HG02870 (cell line): ENCODE results near the gene RBM22.
A peak's percentile ranks its signal among the peaks of the same experiment; 100 is the strongest.

Experiments
- ATAC-seq: cut with Tn5 transposase; IDR thresholded peaks from one replicate; pipeline ENCODE4 v1.9.1; 2021; ENCODE audit warnings: mild to moderate bottlenecking, moderate library complexity; ENCODE audit not compliant: unreplicated experiment

Gene RBM22

DNA sequence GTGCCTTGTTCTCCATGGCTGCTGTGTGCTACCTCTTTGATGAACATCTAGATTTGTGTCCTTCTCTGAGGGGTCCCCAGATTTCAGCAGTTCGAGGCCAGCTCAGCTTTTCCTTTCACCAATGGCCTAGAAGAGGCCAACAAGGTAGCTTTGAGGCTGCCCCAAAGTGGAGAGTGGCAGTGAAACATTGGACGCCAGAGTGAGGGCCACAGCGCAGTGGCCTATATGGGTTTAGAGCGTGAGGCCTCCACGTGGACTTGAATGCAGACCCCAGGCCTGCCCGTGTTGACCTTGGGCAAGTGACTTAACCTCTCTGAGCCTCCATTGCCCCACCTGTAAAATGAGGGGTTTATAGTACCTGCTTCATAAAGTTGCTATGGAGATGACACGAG, 28.0 kb downstream of the RBM22 start:
- no peak for ATAC-seq

DNA sequence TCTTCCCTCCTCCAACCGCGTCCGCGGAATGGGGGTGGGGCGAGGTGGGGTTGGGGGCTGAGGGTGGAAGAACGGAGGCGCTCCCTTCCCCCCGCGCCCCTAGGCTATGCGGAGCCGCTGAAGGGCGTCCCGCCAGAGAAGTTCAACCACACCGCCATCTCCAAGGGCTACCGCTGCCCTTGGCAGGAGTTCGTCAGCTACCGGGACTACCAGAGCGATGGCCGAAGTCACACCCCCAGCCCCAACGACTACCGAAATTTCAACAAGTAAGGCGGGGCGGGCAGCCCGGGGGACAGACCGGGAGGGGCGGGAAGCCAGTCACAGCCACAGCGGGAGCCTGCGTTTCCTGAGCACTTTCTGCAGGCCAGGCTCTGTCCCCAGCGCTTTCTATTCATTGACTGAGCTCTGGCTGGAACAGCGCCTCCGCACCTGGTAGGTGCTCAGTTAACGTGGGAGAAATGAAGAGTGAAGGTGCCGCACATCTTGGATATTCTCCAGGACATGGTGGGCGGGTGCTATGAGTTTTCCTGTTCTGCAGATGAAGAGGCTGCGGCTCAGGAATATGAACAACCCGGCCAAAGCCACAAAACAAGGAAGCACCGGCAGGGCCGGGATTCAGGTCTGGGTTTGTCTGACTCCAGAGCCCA, 28.5 kb downstream of the RBM22 start:
- ATAC-seq, result no peak

DNA sequence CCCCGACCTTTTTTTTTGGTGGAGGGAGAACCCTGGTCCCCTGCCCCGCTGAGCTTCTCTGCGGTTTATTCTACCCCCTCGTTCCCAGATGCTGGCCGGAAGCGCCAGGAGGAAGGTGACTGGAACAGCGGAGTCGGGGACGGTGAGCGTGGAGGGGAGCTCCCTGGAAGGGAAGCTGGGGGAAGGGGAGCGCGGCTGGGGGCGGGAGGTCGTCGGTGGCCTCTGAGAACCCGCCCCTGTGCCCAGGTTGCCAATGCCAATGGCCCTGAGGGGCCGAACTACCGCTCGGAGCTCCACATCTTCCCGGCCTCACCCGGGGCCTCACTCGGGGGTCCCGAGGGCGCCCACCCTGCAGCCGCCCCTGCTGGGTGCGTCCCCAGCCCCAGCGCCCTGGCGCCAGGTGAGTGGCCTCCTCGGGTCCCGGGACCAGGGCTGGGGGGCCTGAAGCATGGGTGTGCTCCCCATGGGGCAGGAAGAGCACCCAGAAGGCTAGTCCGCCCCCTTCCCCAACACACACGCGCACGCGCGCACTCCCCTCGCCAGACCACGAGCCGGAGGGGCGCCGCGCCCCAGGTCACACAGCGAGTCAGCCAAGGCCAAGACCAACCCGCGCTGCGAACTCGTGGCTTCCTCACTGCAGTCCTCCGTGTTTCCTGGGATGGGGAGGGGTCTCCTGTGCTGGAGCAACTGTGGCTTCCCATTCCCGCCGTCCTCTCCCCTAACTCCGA, 29.2 kb downstream of the RBM22 start:
- no peak for ATAC-seq

DNA sequence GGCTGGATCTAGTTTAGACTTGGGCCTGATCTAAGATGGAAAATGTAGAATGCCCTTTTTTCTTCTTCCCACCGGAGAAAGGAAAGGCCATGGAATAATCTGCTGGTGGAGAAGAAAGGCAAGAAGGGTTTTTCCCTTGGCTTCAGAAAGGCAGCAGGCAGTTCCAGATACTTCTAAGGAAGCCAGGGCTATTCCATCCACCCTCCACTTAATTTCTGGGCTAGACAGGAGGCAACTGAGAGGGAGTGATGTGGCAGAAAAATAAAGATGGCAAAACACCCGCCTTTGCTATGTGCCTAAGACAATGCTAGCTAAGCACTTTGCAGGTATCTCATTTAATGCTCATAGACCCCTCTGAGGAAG, 29.9 kb downstream of the RBM22 start:
- no peak for ATAC-seq

DNA sequence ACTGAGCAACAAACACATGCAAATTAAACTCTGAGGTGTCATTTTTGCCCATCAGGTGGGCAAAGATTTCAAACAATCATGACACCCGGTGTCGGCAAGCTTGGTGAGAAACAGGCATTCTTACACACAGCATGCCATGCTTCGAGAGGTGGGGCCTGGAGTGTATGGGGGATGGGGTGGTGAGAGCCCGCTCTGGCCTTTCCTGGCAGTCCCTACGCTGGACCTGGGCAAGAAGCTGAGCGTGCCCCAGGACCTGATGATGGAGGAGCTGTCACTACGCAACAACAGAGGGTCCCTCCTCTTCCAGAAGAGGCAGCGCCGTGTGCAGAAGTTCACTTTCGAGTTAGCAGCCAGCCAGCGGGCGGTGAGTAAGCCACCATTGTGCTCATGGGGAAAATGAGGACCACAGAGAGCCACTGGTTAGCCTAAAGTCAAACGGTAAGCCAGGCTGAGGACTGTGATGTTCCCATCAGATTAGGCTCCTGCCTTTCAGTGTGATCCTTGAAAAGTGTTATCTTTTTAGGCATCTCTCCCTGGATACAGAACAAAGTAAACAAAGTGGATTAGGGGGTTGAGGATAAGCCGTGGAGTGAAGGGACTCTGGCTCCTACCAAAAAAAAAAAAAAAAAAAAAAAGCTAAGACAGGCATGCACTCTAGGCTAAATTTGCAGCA, 30.5 kb downstream of the RBM22 start:
- no peak for ATAC-seq

DNA sequence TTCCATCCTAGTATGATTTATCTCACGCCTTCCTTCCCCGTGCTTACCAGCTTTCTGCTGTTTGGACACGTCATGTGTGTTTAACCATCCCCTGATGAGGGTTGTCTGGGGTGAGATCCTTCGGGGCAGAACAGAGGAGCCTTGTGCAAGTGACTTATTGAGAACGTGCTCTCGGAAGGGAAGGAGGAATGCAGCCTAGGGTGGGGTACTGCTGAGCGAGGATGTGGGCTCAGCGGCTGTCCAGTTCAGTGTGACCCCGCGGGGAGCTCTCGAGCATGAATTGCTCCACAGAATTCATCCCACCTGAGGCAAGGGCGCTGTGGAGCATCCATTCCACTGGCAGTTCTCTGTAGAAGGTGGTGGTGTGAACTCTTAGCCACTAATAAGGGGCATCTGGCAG, 35.8 kb downstream of the RBM22 start:
- no peak for ATAC-seq

DNA sequence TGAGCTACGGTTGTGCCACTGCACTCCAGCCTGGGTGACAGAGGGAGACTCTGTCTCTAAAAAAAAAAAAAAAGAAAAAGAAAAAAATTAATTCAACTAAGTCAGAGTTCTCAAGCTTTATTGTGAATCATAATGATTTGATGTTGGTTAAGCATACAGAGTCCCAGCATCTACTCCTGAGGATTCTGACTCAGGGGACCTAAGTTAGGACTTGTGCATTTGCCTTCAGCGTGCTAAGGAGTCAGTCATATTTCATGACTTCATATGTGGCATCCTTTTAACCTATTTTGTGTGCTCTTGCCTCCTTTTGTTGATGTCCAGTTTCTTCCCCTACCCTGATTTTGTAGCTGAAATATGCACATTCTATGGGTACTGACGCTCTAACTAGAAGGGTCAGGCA, 36.9 kb downstream of the RBM22 start:
- ATAC-seq, result no peak

DNA sequence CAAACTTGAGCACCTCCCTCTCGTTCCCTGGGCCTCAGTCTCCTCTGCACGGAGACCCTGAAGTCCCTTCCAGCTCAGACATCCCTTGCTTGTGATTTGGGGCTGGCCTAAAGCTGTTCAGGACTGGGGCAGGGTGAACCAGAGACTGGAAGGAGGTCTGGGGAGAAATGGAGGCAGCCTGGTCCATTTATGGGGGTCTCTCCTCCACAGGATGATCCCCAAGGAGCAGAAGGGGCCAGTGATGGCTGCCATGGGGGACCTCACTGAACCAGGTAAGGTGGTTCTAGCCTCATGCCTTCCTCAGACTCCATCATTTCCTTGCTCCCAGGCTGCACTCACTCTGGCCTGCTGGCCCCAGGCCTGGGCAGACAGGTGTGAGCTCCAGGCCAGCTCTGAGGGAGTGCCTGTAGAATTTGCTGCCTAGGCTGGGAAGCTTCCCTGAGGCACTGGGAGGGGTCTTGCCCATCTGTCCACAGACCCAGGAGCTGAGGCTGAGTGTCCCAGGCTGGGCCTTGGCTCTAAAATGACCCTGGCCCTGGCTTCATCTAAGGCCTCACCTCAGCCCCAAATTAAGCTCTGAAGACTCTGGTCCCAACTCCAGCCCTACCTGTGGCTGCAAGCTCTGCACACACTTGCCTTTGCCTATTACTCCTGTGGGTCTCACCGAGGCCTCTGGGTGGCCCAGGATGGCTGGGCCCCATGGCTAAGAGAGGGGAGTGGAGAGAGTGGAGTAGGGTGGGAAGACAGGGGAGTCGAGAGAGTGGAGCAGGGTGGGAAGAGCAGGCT, 37.9 kb downstream of the RBM22 start:
- no peak for ATAC-seq

DNA sequence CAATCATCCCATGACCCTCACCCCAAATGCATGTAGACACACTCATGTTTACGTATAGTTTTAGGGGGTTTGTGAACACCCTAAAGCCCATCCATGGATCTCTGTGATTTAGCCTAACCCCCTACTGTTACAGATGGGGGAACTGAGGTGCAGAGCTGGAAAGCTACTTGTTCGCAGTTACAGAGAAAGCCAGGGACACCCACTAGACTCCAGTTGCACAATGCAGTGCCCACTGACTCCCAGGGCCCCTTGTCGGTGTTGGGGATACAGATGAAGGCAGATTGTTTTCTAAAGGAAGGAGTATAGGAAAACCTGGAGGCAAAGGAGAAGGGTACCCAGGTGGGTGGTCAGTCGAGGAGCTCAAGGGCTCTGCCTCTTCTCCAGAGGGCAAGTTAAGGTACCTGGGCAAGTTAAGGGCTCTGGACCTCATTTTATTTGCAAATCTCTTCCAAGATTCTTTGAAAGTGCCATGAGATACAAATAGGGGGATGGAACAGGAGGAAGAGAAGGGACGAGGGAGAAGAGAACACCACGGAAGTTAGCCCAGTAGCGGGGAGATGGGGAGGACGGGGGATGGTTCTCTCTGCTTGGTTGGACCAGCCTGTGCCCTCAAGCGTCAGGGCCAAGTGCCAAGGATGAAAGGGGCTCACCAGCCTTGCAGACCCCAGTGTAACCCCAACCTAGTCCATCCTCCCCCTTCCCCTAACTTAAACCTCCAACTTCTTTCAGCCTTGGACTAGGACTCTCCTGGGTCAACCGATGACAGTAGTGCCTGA, 38.9 kb downstream of the RBM22 start:
- ATAC-seq, result no peak

DNA sequence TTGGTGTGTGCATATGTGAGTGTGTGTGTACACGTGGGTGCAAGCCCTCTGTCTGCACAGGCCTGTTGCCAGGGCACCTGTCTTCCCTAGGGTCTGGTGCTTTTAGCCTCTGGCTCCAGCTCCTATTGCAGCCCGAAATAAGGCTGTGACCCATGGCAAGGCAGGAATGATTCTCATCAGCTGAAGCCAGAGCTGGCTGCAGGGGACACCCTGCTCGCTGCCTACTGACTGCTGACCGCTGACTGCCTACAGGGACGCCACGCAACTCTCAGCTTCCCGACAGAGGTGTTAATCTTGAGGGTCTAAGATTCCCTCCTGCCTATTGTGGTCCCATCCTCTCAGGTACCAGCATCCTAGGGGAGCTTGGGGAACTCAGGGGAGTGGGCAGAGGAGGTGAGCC, 39.8 kb downstream of the RBM22 start, which contains the start of gene MYOZ3:
TSS of gene MYOZ3 (plus strand) at position 166 of the 400 bp plus-strand sequence. CDS start 1,691 bp downstream, outside the sequence.
- ATAC-seq, result no peak

DNA sequence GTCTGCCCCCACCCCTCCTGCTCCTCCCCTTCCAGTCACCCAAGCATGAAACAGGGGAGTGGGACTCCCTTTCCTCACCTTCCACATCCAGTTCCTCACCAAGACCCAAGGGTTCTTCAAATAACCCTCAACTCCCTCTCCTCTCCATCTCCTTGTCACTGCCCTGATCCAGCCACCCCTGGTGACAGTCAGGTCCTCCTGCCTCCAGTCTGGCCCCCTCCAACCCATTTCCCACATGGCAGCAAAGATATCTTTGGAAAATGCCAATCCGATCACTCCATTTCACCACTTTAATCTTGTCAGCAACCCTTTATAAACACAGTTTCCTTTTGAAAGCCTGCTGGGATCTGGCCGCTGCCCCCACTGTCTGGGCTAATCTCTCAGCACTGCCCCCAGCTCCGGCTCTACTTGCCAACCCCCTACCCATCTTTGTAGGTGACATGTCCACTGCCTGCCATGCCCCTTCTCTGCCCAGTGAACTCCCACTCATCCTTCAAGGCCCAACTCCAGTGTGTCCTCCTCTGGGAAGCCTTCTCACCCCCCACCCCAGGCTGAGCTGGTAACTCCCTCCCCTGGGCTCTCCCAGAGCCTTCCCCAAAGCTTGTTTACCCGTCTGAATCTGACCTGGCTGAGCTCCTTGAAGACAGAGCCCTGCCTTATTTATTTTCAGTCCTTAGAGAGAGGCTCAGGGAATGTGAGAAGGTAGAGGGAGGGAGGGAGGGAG, 40.6 kb downstream of the RBM22 start:
- no peak for ATAC-seq

DNA sequence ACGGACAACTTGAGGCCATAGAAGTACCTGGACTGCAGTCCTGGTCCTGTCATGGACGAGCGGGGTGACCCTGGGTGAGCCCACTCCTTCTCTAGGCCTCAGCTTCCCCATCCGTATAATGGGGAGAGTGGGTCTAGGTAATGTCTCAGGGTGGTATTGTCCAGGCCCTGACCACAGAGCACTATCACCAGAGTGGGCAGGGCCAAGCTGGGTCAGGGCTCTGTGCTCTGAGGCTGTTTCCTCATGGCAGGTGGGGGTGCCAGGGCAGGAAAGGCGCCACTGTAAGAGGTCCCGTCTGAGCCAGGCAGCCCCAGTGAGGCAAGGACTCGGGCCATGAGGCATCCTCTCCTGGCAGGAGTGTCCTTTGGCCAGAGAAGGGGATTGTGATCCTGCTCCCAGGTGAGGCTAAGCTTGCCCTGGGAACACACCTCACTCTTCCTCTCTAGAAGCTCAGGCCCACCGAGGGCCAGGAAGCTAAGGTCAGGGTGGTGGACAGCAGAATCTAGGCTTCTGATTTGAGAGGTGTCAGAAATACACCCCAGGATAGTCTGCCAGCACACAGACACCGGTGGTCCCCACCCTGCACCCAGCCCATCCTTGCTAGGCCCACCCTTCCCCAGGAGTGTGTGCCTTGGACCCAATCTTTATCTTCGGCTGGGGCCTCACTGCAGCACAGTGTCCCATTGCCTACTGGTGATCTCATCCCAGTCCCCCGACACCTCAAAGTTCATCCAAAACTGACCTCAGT, 41.3 kb downstream of the RBM22 start:
- no peak for ATAC-seq

DNA sequence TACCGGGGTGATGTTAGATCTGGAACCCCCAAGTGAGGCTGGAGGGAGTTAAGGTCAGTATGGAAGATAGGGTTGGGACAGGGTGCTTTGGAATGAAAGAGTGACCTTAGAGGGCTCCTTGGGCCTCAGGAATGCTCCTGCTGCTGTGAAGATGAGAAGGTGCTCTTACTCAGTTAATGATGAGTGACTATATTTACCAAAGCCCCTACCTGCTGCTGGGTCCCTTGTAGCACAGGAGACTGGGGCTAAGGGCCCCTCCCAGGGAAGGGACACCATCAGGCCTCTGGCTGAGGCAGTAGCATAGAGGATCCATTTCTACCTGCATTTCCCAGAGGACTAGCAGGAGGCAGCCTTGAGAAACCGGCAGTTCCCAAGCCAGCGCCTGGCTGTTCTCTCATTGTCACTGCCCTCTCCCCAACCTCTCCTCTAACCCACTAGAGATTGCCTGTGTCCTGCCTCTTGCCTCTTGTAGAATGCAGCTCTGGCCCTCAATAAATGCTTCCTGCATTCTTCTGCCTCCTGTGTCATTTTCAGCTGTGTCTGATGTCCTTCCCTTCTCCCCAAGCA, 42.1 kb downstream of the RBM22 start:
- ATAC-seq, result no peak

DNA sequence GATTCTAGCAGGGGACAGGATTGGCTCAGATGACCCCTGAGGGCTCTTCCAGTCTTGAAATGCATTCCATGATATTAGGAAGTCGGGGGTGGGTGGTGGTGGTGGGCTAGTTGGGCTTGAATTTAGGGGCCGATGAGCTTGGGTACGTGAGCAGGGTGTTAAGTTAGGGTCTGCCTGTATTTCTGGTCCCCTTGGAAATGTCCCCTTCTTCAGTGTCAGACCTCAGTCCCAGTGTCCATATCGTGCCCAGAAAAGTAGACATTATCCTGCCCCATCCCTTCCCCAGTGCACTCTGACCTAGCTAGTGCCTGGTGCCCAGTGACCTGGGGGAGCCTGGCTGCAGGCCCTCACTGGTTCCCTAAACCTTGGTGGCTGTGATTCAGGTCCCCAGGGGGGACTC, 42.7 kb downstream of the RBM22 start:
- no peak for ATAC-seq

DNA sequence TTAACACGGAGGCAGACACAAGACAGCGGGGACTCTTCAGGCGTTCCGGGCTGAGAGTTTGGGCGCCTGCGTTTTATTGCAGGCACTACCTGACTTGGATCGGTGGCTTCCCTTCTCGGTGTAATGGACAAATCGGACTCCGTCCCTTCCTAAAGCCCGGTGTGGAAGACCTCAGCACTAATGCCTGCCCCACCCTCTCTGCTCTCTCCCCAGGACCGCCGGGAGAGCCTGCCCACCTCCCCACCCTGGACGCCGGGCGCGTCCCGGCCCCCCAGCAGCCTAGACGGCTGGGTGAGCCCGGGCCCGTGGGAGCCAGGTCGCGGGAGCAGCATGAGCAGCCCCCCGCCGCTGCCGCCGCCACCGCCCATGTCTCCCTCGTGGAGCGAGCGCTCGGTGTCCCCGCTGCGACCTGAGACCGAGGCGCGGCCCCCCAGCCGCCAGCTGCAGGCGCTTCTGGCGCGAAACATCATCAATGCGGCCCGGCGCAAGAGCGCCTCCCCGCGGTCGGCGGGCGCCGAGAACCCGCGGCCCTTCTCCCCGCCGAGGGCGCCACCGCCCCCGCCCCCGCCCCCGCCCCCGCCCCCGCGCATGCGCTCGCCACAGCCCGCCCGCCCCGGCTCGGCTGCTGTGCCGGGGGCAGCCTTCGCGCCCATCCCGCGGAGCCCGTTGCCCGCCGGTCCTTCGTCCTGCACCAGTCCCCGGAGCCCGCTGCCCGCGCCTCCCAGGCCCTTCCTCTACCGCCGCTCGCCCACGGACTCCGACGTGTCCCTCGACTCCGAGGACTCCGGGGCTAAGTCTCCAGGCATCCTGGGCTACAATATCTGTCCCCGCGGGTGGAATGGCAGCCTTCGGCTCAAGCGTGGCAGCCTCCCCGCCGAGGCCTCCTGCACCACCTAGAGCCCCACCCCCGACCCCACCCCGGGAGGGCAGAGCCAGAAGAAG, 44.4 kb downstream of the RBM22 start:
- ATAC-seq, result peak; percentile 52

DNA sequence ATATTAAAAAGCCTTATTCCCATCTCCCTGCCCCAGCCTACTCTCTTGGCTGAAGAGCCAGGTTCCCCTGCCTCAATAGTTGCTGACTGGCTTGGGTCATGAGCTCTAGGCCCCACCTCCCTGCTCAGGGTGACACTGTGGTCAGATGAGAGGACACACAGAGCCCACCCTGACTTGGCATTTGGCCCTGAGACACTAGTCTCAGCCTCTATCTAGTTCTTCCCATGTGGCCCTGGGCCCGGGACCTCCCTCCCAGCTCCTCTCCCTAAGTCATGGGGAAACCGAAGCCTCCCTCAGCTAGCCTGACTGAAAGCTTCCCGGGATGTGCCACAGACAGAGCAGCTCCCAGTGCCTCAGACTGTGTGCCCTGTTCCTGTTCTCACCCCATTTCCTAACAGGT, 45.6 kb downstream of the RBM22 start:
- ATAC-seq, result no peak

DNA sequence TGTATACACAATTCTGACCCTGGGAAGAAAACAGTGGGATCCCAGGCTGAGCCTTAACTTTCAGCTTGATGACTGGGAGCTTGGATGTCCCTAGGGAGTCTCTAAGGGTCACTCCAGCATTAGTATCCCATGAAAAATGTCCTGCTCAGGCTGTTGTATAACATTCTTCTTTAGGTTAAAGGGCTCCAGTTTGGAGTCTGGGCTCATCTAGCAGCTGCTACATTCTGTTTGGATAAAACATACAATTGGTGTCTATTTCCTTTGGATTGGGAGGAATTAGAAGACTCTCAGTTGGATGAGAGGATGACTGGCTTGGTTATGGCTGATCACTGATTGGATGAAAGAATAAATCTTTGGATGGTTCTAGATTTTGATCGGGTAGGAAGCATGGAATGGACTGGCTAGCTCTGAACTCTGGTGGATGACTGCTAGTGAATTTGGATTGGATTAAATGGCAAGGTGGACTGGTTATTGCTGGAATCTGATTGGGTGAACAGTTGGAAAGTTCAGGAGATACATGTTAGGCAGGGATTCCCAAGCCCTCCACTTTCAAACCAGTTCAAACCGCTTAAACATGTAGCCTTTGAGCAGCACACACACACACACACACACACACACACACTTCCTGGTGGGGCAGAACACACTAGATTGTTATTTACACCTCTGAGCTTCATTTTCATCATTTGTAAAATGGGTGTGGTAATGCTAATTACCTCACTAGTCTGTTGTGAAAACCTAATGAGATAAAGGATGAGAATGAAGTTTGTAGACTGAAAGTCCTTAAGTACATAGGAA, 46.9 kb downstream of the RBM22 start:
- no peak for ATAC-seq
